K562 (cell line): Measurements from ENCODE around the gene UTP14A. TPM values are rescaled to one million over a fixed set of nuclear protein-coding genes. Genes with fewer than 3 reads are reported as not detected.

ENCODE experiments used
- BRD4 ChIP-seq: fragments of 200-600 bp; sonication (generic); IDR thresholded peaks from 2 replicates; pipeline ENCODE4 v1.6.1; 2017; ENCODE audit warnings: inconsistent platforms
- CC2D1A ChIP-seq: fragments of 450-650 bp; IDR thresholded peaks from 2 replicates; pipeline ENCODE4 v1.6.1; 2017; ENCODE audit warnings: mild to moderate bottlenecking
- FOS ChIP-seq: IDR thresholded peaks from 3 replicates; pipeline ENCODE4 v1.6.1; 2011; ENCODE audit not compliant: insufficient read length; ENCODE audit errors: extremely low read depth
- IRF2 ChIP-seq: sonication (generic); formaldehyde crosslinking; IDR thresholded peaks from 2 replicates; pipeline ENCODE4 v1.8.1; 2022; ENCODE audit warnings: mild to moderate bottlenecking, missing genetic modification reagents
- MAFG ChIP-seq: fragments of 450-650 bp; conservative IDR thresholded peaks from 2 replicates; pipeline ENCODE4 v1.6.1; 2016; ENCODE audit warnings: missing genetic modification characterization, missing compliant biosample characterization
- POLR2AphosphoS2 ChIP-seq: IDR thresholded peaks from 2 replicates; pipeline ENCODE4 v1.6.1; 2012; ENCODE audit warnings: low read length, improper control_type of control experiment
- POLR3A ChIP-seq: IDR thresholded peaks from 2 replicates; pipeline ENCODE4 v1.6.1; 2011; ENCODE audit warnings: borderline replicate concordance, mild to moderate bottlenecking, moderate library complexity; ENCODE audit not compliant: insufficient read length, insufficient read depth; ENCODE audit errors: extremely low read depth
- SOX6 ChIP-seq: fragments of 450-650 bp; IDR thresholded peaks from 2 replicates; pipeline ENCODE4 v1.6.1; 2014; ENCODE audit warnings: mild to moderate bottlenecking
- SRSF9 ChIP-seq: fragments of 200-400 bp; formaldehyde crosslinking; IDR thresholded peaks from 2 replicates; pipeline ENCODE4 v1.6.1; 2017; ENCODE audit warnings: low read depth, low read length, borderline replicate concordance
- TOE1 ChIP-seq, 2 experiments: fragments of 450-650 bp in 1 of 2; sonication (generic) in 1 of 2; formaldehyde crosslinking in 1 of 2; IDR thresholded peaks; 2 replicates each; pipeline versions ENCODE4 v1.7.1 to v1.8.0; 2016 to 2022; ENCODE audit warnings: borderline replicate concordance in 2 of 2, mild to moderate bottlenecking in 2 of 2, antibody characterized with exemption in 1 of 2, inconsistent platforms in 1 of 2, low read depth in 1 of 2, missing genetic modification reagents in 1 of 2, moderate library complexity in 1 of 2
- ZKSCAN1 ChIP-seq: fragments of 150-350 bp; IDR thresholded peaks from 2 replicates; pipeline ENCODE4 v1.6.1; 2016; ENCODE audit warnings: low read depth, low read length
- ZNF143 ChIP-seq: sonication (generic); formaldehyde crosslinking; IDR thresholded peaks from 2 replicates; pipeline ENCODE4 v1.9.0; 2022; ENCODE audit warnings: mild to moderate bottlenecking, missing genetic modification reagents
- polyA plus RNA-seq, 8 experiments: library from polyadenylated mRNA; depleted of rRNA in 4 of 8; stranded (reverse) in 5 of 8; unstranded in 3 of 8; fragments of >200 nt; fragmentation: Nextera tagmentation in 2 of 8; fragmentation: Illumina TruSeq in 1 of 8; extraction: Ambion mirVana in 2 of 8; extraction: Trizol in 1 of 8; gene quantifications; 2 replicates each; pipeline versions ENCODE4 v1.2.1 to v1.2.3, GENCODE V29; 2011 to 2014; ENCODE audit warnings: inconsistent platforms in 1 of 8, missing spikeins in 1 of 8
- total RNA-seq, 7 experiments: library from RNA; depleted of rRNA in 6 of 7; stranded (reverse); fragments of >200 nt in 6 of 7; fragmentation: Illumina TruSeq in 2 of 7; extraction: Trizol in 2 of 7; gene quantifications; 2 replicates each; pipeline versions ENCODE4 v1.2.1 to v1.2.3, GENCODE V29; 2011 to 2021; ENCODE audit warnings: low replicate concordance in 1 of 7
- TF ChIP-seq, protein P1 (sequence below): fragments of 450-650 bp; IDR thresholded peaks from 2 replicates; pipeline ENCODE4 v1.6.1; 2017; ENCODE audit warnings: antibody characterized with exemption, mild to moderate bottlenecking
- TF ChIP-seq, protein P2 (sequence below): fragments of 250-450 bp; sonication (Bioruptor Pico); IDR thresholded peaks from 2 replicates; pipeline ENCODE4 v1.8.0; 2021; ENCODE audit warnings: mild to moderate bottlenecking, moderate library complexity
- TF ChIP-seq, protein P3 (sequence below): sonication (generic); formaldehyde crosslinking; IDR thresholded peaks from 2 replicates; pipeline ENCODE4 v1.8.1; 2023; ENCODE audit warnings: mild to moderate bottlenecking, missing genetic modification reagents, moderate library complexity
- TF ChIP-seq, protein P4 (sequence below): fragments of 450-650 bp; formaldehyde crosslinking; IDR thresholded peaks from 2 replicates; pipeline ENCODE4 v1.4.0; 2020; ENCODE audit warnings: mild to moderate bottlenecking, mixed read lengths

UTP14A gene
- total and polyA plus RNA-seq, 9 of the 15 experiments (the other 6 are each of a cell fraction or from before 2014, with no cell fraction given) = 30.5 to 91.0 (median 64.1) TPM

DNA sequence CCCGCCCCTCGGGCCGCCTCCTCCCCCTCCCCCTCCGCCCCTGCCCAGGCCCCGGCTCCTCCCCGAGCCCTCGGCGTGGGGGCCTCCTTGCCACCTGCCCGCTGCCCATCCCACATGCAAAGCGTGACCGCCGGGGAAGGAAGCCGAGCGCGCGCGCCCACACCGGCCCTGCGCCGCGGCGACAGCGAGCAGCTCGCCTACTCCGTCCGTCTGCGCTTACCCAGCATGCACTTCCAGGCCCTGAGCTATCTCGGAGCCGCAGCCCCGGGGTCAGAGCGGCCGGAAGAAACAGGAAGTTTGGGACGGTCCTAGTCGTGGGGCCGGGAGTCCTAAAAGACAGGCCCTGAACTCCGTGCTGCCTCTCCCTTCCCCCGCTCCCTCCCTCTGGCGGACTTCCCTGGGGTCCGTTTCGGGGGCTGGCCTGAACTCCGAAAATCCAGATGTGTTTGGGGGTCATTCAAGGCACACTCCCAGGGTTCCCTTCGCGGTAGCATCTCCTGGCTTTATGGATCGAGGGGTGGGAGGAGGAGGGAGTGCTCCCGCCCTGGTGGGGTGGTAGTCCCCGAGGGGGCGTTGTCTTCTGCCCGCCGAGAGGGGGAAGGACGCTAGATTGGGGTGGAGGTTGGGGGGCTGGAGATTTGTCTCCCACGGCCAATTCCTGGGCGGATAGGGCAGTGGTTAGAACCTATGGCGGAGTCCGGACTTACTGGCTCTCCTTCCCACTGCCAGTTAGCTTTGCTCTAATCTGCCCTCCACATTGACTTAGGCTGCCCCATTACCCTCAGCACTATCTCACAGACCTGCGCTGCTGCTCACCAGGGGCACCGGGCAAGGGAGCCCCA is 51.5 kb downstream of the UTP14A start (continued):
- TF ChIP-seq, protein P1, sequence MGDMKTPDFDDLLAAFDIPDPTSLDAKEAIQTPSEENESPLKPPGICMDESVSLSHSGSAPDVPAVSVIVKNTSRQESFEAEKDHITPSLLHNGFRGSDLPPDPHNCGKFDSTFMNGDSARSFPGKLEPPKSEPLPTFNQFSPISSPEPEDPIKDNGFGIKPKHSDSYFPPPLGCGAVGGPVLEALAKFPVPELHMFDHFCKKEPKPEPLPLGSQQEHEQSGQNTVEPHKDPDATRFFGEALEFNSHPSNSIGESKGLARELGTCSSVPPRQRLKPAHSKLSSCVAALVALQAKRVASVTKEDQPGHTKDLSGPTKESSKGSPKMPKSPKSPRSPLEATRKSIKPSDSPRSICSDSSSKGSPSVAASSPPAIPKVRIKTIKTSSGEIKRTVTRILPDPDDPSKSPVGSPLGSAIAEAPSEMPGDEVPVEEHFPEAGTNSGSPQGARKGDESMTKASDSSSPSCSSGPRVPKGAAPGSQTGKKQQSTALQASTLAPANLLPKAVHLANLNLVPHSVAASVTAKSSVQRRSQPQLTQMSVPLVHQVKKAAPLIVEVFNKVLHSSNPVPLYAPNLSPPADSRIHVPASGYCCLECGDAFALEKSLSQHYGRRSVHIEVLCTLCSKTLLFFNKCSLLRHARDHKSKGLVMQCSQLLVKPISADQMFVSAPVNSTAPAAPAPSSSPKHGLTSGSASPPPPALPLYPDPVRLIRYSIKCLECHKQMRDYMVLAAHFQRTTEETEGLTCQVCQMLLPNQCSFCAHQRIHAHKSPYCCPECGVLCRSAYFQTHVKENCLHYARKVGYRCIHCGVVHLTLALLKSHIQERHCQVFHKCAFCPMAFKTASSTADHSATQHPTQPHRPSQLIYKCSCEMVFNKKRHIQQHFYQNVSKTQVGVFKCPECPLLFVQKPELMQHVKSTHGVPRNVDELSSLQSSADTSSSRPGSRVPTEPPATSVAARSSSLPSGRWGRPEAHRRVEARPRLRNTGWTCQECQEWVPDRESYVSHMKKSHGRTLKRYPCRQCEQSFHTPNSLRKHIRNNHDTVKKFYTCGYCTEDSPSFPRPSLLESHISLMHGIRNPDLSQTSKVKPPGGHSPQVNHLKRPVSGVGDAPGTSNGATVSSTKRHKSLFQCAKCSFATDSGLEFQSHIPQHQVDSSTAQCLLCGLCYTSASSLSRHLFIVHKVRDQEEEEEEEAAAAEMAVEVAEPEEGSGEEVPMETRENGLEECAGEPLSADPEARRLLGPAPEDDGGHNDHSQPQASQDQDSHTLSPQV = peak; percentile 90
- TF ChIP-seq POLR3A = no peak
- no peak for TF ChIP-seq FOS
- no peak for TF ChIP-seq IRF2 (CRISPR knock-in tag)
- TF ChIP-seq, protein P2, sequence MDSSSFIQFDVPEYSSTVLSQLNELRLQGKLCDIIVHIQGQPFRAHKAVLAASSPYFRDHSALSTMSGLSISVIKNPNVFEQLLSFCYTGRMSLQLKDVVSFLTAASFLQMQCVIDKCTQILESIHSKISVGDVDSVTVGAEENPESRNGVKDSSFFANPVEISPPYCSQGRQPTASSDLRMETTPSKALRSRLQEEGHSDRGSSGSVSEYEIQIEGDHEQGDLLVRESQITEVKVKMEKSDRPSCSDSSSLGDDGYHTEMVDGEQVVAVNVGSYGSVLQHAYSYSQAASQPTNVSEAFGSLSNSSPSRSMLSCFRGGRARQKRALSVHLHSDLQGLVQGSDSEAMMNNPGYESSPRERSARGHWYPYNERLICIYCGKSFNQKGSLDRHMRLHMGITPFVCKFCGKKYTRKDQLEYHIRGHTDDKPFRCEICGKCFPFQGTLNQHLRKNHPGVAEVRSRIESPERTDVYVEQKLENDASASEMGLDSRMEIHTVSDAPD (CRISPR knock-in tag) = no peak
- TF ChIP-seq CC2D1A = peak; percentile 97
- TF ChIP-seq, protein P3, sequence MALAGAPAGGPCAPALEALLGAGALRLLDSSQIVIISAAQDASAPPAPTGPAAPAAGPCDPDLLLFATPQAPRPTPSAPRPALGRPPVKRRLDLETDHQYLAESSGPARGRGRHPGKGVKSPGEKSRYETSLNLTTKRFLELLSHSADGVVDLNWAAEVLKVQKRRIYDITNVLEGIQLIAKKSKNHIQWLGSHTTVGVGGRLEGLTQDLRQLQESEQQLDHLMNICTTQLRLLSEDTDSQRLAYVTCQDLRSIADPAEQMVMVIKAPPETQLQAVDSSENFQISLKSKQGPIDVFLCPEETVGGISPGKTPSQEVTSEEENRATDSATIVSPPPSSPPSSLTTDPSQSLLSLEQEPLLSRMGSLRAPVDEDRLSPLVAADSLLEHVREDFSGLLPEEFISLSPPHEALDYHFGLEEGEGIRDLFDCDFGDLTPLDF (CRISPR knock-in tag) = no peak
- TF ChIP-seq MAFG (tag) = no peak
- no peak for TF ChIP-seq SRSF9
- peak; percentile 68 for TF ChIP-seq TOE1 (IDR thresholded peaks at IDR 0.05; ENCODE audit: borderline replicate concordance)
- no peak for TF ChIP-seq TOE1 (CRISPR knock-in tag; IDR thresholded peaks at IDR 0.05; ENCODE audit: borderline replicate concordance, low read depth)
- TF ChIP-seq ZKSCAN1 = no peak
- peak; percentile 42 for TF ChIP-seq SOX6
- TF ChIP-seq, protein P4, sequence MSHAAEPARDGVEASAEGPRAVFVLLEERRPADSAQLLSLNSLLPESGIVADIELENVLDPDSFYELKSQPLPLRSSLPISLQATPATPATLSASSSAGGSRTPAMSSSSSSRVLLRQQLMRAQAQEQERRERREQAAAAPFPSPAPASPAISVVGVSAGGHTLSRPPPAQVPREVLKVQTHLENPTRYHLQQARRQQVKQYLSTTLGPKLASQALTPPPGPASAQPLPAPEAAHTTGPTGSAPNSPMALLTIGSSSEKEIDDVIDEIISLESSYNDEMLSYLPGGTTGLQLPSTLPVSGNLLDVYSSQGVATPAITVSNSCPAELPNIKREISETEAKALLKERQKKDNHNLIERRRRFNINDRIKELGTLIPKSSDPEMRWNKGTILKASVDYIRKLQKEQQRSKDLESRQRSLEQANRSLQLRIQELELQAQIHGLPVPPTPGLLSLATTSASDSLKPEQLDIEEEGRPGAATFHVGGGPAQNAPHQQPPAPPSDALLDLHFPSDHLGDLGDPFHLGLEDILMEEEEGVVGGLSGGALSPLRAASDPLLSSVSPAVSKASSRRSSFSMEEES (CRISPR knock-in tag) = no peak
- TF ChIP-seq ZNF143 (CRISPR knock-in tag) = peak; percentile 83
- TF ChIP-seq BRD4 = no peak
- TF ChIP-seq POLR2AphosphoS2 = peak; percentile 62; the same call in 1 of the 2 replicates
